Kidney (tissue), 14 donors: ENCODE results near the gene MEGF6. TPM values are rescaled to one million over a fixed set of nuclear protein-coding genes. Genes with fewer than 3 reads are reported as not detected.

ENCODE experiments used
- DNase-seq, 5 donors: peaks; one replicate each; pipeline ENCODE4 v3.0.0-alpha.2; 2013 to 2020
- FAIRE-seq: peaks from 2 replicates; lab custom pipeline; 2012; peaks lifted over from hg19 to GRCh38; lab: Jason Lieb, UNC
- H3K27ac ChIP-seq, 2 donors: one replicate each; pipeline ENCODE4 v1.7.0; 2013; ENCODE audit warnings: low read depth in 2 of 2, low read length in 2 of 2, inconsistent platforms in 1 of 2
- H3K27me3 ChIP-seq: one replicate; pipeline ENCODE4 v1.7.1; 2013; ENCODE audit warnings: low read length, inconsistent platforms; ENCODE audit not compliant: control insufficient read depth, insufficient read depth
- H3K36me3 ChIP-seq, 3 donors: one replicate each; pipeline versions ENCODE4 v1.7.0 to v1.7.1; 2013; ENCODE audit warnings: low read length in 3 of 3, control low read depth in 1 of 3, inconsistent platforms in 1 of 3; ENCODE audit not compliant: insufficient read depth in 3 of 3, control insufficient read depth in 2 of 3
- H3K4me1 ChIP-seq, 3 donors: one replicate each; pipeline versions ENCODE4 v1.7.0 to v1.7.1; 2013; ENCODE audit warnings: low read length in 3 of 3, inconsistent platforms in 1 of 3, low read depth in 1 of 3; ENCODE audit not compliant: control insufficient read depth in 2 of 3, insufficient read depth in 2 of 3
- H3K4me3 ChIP-seq, 3 donors: one replicate each; pipeline versions ENCODE4 v1.7.0 to v1.8.1; 2013; ENCODE audit warnings: low read length in 3 of 3, control low read depth in 1 of 3, inconsistent platforms in 1 of 3
- H3K9ac ChIP-seq, 3 donors: one replicate each; pipeline versions ENCODE4 v1.7.0 to v1.7.1; 2013; ENCODE audit warnings: low read length in 3 of 3, control low read depth in 1 of 3, inconsistent platforms in 1 of 3
- H3K9me3 ChIP-seq, 3 donors: one replicate each; pipeline versions ENCODE4 v1.7.0 to v1.7.1; 2013; ENCODE audit warnings: low read length in 3 of 3, control low read depth in 1 of 3, inconsistent platforms in 1 of 3; ENCODE audit not compliant: control insufficient read depth in 2 of 3, insufficient read depth in 1 of 3
- CTCF ChIP-seq: IDR thresholded peaks from 3 replicates; pipeline ENCODE4 v1.5.1; 2012; ENCODE audit warnings: mild to moderate bottlenecking, moderate library complexity, borderline replicate concordance; ENCODE audit not compliant: insufficient read depth; ENCODE audit errors: extremely low read depth
- intact Hi-C: fragments of 100-400 bp; cut with DNase I; formaldehyde crosslinking; loops from one replicate; pipeline ENCODE4 v1.11.1; 2022
- polyA plus RNA-seq: library from polyadenylated mRNA; stranded (reverse); fragments of 350-450 nt; fragmentation: Illumina TruSeq; extraction: RNeasy Lipid Tissue Mini Kit (QIAGEN cat#74804); gene quantifications from one replicate; pipeline ENCODE4 v1.2.3, GENCODE V29; 2014; ENCODE audit warnings: low read depth, low replicate concordance; ENCODE audit not compliant: insufficient read depth
- total RNA-seq: library from RNA; stranded (reverse); fragmentation: NEBNext Ultra II Directional; extraction: Animal tissue kit (Norgen Biotek cat#: 25700); gene quantifications from one replicate; pipeline ENCODE4 v1.2.1, GENCODE V29; 2021
- donor health status: control.
- donor health status: control.
- donor health status: control.
- donor health status: control.
- donor health status: control.
- donor health status: DM: yes; HTN: yes; CAD: no.
- donor health status: Normal renal cell carcinoma (clear cell type).

The MEGF6 gene
- total and polyA plus RNA-seq, 2 donors from 2014 or later = 2.8 to 10.9 TPM

GRCh38 chr1:3501437-3501836, 109.9 kb downstream of the MEGF6 start:
- no peak for TF ChIP-seq CTCF
- FAIRE-seq = no peak
- intact Hi-C loops = no loop called here

GRCh38 chr1:3500265-3500835, 111.0 kb downstream of the MEGF6 start:
- TF ChIP-seq CTCF = no peak
- intact Hi-C loops = no loop called here
- no peak overlapping the region for H3K9ac ChIP-seq
- no peaks in the 10 kb centered on the region for H3K9me3 ChIP-seq
- no peak for DNase-seq
- no peak overlapping the region for H3K4me3 ChIP-seq
- no peaks in the 10 kb centered on the region for H3K4me1 ChIP-seq
- FAIRE-seq = no peak
- no peak overlapping the region for H3K27ac ChIP-seq
- H3K36me3 ChIP-seq = no peaks in the 10 kb centered on the region
- no peaks in the 10 kb centered on the region for H3K27me3 ChIP-seq

More at GRCh38 chr1:3501437-3501836, 109.9 kb downstream of the MEGF6 start:
- no peaks in the 10 kb centered on the region for H3K4me1 ChIP-seq
- no peaks in the 10 kb centered on the region for H3K27me3 ChIP-seq
- no peak overlapping the region for H3K4me3 ChIP-seq
- H3K9me3 ChIP-seq = no peaks in the 10 kb centered on the region
- no peak overlapping the region for H3K27ac ChIP-seq
- no peak for DNase-seq
- H3K36me3 ChIP-seq = no peaks in the 10 kb centered on the region
- no peak overlapping the region for H3K9ac ChIP-seq

GRCh38 chr1:3499611-3500010, 111.7 kb downstream of the MEGF6 start:
- Histone ChIP-seq H3K4me1 (no peaks in the 10 kb centered on the region), H3K36me3 (no peaks in the 10 kb centered on the region), H3K4me3 (no peak overlapping the region), H3K9me3 (no peaks in the 10 kb centered on the region), H3K27ac (no peak overlapping the region), H3K9ac (no peak overlapping the region), H3K27me3 (no peaks in the 10 kb centered on the region)
- intact Hi-C loops = no loop called here
- FAIRE-seq = no peak
- no peak for TF ChIP-seq CTCF
- no peak for DNase-seq

- Histone ChIP-seq H3K27ac (no peak overlapping the region), H3K36me3 (no peaks in the 10 kb centered on the region), H3K9ac (no peak overlapping the region), H3K27me3 (no peaks in the 10 kb centered on the region), H3K9me3 (no peaks in the 10 kb centered on the region), H3K4me3 (no peak overlapping the region), H3K4me1 (no peaks in the 10 kb centered on the region)
- TF ChIP-seq CTCF = no peak
- intact Hi-C loops = no loop called here
- DNase-seq (no peak), FAIRE-seq (no peak)
Measured at GRCh38 chr1:3498986-3499385, 112.3 kb downstream of the MEGF6 start.
